Fibroblast of peridontal ligament (primary cell): ENCODE results near the gene RAPGEF1.

Experiments
- DNase-seq: peaks from one replicate; pipeline ENCODE4 v3.0.0-alpha.2; 2010; ENCODE audit errors: extremely low read depth

The RAPGEF1 gene

GRCh38 chr9:131605770-131606590 lies 133.9 kb downstream of the RAPGEF1 start:
- no peak for DNase-seq

DNA sequence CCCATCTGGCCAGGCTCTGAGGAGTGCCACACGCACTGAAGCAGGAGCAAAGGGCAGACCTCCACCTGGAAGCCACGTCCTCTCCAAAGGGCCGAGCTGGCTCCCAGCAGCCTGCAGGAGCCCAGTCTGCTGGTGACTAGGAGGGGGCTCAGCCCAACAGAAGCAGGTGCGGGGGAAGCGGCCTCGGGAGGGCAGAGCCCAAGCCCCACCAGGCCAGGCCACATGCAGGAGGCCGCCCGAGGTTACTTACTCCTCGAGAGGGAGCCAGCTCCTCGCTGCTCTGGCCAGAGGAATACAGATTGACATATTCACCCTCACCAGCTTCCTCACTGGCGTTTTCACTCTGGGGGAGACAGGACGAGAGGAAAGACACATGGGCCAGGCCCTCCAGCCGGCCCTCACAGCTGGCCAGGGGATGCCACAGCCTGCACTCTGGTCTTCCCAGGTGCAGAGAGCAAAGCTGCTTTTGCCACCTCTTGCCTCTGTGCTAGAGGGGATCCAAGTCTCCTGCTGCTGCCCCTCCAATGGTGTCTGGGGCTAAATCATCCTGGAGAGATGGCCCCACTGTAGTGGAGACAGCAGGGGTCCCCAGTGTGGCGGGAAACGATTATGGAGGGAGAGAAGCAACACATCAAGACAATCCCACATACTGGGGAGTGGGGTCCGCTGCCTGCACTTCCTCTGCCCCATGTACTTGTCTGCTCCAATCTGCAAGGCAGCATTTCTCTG lies 136.0 kb downstream of the RAPGEF1 start:
- no peak for DNase-seq

GRCh38 chr9:131603199-131603598 lies 136.7 kb downstream of the RAPGEF1 start:
- DNase-seq = no peak

- no peak for DNase-seq
These were observed 138.1 kb downstream of the RAPGEF1 start for GRCh38 chr9:131601683-131602181.

- no peak for DNase-seq
These were observed 141.8 kb downstream of the RAPGEF1 start for GRCh38 chr9:131598121-131598520.

DNA sequence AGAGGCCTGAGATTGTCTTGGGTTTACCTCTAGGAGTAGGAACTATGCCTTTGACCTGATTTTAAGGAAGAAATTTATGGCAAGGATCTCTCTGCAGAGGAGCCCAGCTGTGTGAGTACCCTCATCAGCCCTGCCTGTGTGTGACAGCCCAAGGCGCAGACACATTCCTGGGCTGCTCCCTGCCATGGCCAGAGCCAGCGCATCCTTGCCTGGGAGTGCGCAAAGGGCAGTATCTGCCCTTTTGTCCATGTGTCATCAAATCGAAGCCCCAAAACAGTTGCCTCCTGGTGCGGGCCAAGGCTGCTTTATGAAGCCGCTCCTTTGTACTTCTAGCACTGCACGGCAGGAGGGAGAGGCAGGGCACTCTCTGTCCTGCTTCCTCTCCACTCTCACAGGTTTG lies 142.6 kb downstream of the RAPGEF1 start:
- DNase-seq = no peak

DNA sequence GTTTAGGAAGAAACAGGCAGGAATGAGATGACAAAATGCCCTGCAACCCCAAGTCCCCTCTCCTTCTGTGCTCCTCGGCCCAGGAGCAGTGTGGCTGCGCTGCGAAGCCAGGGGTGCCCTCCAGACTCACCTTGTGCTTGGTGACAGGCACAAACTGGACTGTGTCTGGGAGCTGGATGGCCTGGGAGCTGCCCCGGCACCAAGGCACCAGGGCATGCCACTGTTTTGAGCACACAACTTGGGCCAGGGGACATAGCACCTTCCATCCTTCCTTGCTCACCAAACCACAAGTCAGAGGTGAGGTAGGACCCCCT lies 143.5 kb downstream of the RAPGEF1 start:
- DNase-seq = no peak

- DNase-seq = no peak
These were observed 144.0 kb downstream of the RAPGEF1 start for GRCh38 chr9:131595696-131596429.

DNA sequence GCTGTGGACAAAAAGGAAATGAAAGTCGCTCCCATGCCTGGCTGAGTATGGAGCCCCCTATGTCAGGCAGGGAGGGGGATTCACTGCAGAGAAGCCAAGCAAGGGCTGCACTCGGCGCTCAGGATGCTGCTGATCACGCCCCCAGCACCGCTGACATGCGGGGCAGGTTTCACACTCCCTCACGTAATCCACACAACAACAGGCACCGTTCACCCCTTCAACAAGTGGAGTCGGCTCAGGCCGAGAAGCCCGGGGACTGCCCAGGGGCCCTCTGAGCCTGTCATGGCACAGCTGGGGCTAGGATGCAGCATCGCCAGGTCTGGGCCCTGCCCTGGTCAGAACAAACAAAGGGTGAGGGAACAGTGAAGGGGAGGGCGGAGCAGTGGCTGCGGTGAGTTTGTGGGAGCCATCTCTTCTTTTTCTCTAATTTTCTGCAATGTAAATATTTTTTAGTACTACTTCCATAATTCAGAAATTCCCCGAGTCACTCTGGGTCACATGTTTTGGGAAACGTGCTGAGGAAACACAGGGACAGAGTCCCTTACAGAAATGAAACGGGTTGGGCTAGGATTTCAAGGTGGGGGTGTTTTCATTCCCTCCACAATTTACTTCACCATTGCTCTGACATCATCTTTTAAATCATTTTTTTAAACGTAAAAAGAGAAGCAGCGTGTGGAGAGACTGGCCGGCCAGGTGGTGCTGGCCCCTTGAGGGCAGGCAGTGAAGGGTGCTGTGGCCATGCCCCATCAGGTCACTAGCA lies 144.8 kb downstream of the RAPGEF1 start:
- DNase-seq = no peak

GRCh38 chr9:131593936-131594665 lies 145.8 kb downstream of the RAPGEF1 start:
- no peak for DNase-seq

DNA sequence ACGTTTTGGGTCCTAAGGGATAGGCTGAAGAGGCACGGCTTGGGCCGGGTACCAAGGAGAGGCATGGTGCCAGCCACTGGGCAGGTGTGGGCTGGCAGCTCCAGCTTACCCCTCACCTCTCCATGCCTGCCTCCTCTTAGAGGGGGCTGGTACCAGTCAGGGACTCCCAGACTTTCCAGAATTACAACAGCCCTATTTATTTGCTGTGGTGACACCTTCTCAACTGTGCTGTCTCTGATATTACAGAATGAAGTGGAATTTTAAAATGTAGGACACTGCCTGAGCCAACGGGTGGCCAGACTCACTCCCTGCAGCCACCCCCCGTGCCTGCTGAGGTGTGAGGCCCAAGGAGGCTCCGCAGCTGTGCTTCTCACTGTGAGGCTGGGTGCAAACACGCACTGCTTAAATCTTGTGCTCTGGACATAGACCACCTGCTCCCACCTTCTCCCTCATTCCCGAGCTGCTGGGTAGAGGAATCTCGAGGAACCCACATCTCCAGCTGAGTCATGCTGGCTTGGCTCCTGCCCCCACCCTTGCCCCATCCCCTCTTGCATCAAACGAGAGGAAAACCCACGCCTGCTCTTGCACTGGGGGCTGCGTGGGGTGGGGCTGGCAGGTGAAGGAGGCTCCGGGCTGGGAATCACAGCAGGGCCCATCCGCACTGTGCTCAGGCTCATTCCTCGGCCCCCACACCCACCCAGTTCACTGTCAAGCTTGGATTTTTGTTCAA lies 146.6 kb downstream of the RAPGEF1 start:
- DNase-seq = no peak

DNA sequence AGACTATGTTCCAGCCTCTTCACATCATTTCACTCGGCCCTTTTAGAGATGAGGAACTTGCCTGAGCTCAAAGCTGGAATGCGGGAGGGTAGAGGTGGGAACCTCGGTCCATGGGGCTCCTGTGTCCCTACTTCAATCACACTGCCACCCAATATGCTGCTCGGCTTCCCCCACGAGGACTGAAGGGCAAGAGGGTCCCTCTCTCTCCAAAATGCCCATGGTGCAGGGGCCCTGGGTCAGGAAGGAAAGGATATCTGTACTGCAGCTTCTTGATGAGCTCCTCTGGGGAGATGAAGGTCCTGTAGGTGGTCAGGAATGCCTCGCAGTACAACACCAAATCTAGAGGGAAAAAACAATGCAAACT lies 148.0 kb downstream of the RAPGEF1 start:
- DNase-seq = no peak

DNA sequence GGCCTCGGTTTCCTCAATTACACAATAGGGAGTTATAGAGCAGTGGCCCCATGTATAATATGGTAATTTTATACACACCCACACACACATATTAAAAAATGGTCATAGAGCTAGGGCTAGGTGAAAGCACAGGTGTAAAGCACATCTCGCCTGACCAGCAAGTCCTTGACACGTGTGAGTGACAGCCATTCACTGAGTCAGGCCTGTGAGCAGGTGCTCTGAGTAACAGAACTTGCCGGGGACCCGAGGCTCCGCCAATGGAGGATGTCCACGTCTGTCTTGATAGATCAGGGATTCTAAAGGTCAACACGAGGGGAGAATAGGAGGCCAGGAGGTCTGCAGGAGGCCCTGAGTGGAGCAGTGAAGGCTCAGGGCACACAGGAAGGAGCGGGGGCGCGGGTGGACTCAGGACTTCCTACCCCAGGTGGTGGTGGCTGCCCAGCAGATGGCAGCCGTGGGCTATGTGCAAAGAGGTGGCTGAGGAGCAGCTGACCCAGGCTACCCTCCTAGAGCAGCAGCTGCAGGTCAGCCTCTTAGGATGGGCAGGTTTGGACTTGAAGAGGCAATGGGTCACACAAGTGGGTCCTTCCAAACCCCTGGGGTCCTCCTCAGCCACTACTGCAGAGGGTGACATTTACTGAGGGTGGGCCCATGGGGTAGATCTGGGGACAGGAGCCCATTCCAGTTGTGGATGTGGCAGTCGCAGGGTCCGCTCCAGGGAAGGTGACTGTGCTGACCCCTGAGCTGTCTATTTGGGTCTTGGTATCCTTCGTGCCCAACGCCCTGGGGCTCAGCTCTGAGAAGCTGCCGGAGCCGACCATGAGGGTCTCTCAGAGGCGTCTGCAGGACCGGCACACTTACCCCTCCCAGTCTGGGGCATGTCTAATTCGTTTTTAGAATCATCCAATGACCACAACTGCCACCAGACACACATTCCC lies 148.7 kb downstream of the RAPGEF1 start:
- DNase-seq = peak; percentile 73

- DNase-seq = no peak
These were observed 149.4 kb downstream of the RAPGEF1 start for GRCh38 chr9:131590449-131590848.

- DNase-seq = no peak
These were observed 149.9 kb downstream of the RAPGEF1 start for GRCh38 chr9:131589993-131590392.

DNA sequence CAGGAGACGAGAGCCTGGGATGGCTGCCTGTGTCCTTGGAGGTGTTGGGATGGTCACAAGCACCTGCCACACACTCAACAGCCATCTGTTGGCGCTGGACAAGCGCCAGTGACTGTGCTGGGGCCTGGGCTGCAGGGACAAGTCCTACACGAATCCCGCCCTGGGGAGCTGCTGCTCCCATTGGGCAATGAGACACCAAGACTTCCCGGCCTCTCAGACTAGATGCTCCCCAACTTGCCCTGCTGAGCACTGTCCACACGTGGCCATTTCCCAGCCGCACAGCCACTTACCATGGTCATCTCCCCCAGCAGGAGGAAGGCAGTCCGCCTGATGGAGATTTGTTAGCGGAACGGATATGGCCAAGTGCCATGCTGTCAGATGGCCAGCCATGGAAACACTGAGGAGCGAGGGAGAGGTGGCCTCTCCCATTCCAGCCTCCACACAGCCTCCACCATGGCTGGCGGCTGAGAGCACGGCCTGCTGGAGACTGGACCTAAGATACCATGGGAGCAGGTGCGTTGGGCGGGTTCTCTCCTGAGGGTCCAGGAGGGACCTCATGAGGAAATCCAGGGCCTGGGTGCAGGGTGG lies 150.7 kb downstream of the RAPGEF1 start:
- no peak for DNase-seq

DNA sequence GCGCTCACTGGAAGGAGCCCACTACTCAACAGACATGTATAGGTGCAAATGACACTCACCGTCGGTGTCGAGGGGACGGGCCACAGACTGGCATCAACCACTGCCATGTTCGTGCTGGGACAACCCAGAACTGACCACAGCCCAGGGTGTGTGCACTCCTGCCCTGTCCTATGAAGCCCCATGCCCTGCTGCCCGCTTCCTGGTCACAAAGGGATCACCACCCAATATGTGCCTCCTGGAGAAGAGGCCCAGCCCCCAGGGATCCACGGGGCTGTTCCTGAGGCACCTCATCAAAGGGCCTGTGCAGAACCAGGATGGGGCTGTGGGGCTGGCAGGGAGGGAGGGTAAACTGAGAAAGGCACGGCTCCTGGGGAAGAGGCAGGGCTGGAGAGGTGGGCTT lies 151.5 kb downstream of the RAPGEF1 start:
- no peak for DNase-seq

GRCh38 chr9:131587906-131588305 lies 152.0 kb downstream of the RAPGEF1 start:
- no peak for DNase-seq

- no peak for DNase-seq
These were observed 152.5 kb downstream of the RAPGEF1 start for GRCh38 chr9:131587331-131587730.
